ENCODE results near the gene COL28A1.
"Not testable (repeated sequence)": the region's sequence is repeated elsewhere in the genome, so short reads cannot be mapped to it uniquely, and the experiment has no call there.

GRCh38 chr7:7464991-7465765 is 70.5 kb downstream of the COL28A1 start:
- not testable (repeated sequence) for TF ChIP-seq CTCF (conservative IDR thresholded peaks at IDR 0.05 in 1 of 2, IDR thresholded peaks at IDR 0.05 in 1 of 2; ENCODE audit: extremely low read depth in 1 of 2, insufficient read depth in 1 of 2, low read depth in 1 of 2, low read length in 2 of 2); EZH2 (IDR thresholded peaks at IDR 0.05; ENCODE audit: borderline replicate concordance, low read length)
